Measurements from ENCODE around the gene UCK2. TPM values are rescaled to one million over a fixed set of nuclear protein-coding genes. Genes with fewer than 3 reads are reported as not detected.

Gene UCK2
- total RNA-seq, 2 donors from 2014 or later = 8.8 to 19.3 TPM

GRCh38 chr1:165836664-165837482 is 9.5 kb downstream of the UCK2 start:
- no peak for DNase-seq (ENCODE audit: low spot score)
- no peak overlapping the region for H3K27ac ChIP-seq
- H3K9me3 ChIP-seq = no peaks in the 10 kb centered on the region
- TF ChIP-seq, protein P1, sequence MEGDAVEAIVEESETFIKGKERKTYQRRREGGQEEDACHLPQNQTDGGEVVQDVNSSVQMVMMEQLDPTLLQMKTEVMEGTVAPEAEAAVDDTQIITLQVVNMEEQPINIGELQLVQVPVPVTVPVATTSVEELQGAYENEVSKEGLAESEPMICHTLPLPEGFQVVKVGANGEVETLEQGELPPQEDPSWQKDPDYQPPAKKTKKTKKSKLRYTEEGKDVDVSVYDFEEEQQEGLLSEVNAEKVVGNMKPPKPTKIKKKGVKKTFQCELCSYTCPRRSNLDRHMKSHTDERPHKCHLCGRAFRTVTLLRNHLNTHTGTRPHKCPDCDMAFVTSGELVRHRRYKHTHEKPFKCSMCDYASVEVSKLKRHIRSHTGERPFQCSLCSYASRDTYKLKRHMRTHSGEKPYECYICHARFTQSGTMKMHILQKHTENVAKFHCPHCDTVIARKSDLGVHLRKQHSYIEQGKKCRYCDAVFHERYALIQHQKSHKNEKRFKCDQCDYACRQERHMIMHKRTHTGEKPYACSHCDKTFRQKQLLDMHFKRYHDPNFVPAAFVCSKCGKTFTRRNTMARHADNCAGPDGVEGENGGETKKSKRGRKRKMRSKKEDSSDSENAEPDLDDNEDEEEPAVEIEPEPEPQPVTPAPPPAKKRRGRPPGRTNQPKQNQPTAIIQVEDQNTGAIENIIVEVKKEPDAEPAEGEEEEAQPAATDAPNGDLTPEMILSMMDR (IDR thresholded peaks at IDR 0.05) = no peak
- no peaks in the 10 kb centered on the region for H3K36me3 ChIP-seq
- peaks cover 0 to 14% of the 10 kb centered on the region in 2 donors for H3K4me1 ChIP-seq
- no peak overlapping the region for H3K4me3 ChIP-seq
- no peaks in the 10 kb centered on the region for H3K27me3 ChIP-seq

DNA sequence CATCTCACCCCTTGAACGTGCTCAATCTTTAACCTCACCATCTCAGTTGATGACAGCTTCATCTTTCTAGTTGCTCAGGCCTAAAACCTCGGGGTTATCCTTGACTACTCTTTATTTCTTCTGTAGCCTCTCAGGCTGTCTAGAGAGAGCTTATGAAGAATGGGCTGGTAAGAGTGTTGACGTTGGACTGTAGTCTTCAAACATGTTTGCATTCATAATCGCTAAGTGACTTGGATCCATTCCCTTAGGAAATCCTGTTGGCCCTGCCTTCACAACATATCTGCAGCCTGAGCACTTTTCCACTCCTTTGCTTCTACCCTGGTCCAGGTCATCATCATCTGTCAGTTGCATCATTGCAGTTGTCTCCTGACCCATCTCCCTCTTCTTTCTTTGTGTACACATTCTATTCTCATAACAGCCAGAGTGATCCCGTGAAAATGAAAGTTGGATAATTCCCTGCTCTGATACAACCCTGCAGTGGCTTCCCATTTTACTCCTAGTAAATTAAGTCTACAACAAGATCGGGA is 10.5 kb downstream of the UCK2 start:
- peaks cover 0 to 24% of the 10 kb centered on the region in 2 donors for H3K4me1 ChIP-seq
- H3K9me3 ChIP-seq = no peaks in the 10 kb centered on the region
- no peaks in the 10 kb centered on the region for H3K36me3 ChIP-seq
- no peaks in the 10 kb centered on the region for H3K27me3 ChIP-seq
- no peak for DNase-seq (ENCODE audit: low spot score)
- H3K27ac ChIP-seq = no peak overlapping the region
- TF ChIP-seq, protein P1 (IDR thresholded peaks at IDR 0.05) = no peak
- no peak overlapping the region for H3K4me3 ChIP-seq

DNA sequence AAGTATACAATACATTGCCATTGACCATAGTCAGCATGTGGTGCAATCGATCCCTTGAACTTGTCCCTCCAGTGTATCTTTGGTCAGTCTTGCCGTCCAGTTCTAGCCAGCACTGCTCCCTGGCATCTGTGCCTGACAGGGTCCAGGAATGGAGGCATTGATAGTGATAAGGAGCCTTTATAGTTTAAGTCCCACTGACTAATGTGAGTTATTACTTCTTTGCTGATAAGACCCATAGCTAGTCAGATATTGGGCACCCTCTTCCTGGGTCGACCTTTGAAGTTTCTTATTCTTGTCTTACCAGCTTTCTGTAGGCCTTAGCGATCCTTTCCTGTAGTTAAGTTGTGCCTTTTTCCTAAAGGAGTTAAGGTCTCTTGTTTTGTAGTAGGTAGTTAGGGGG is 13.0 kb downstream of the UCK2 start:
- Histone ChIP-seq H3K27ac (no peak overlapping the region), H3K9me3 (no peaks in the 10 kb centered on the region), H3K4me3 (no peak overlapping the region), H3K4me1 (peaks cover 0 to 30% of the 10 kb centered on the region in 2 donors), H3K27me3 (no peaks in the 10 kb centered on the region), H3K36me3 (no peaks in the 10 kb centered on the region)
- TF ChIP-seq, protein P1 (IDR thresholded peaks at IDR 0.05) = no peak
- DNase-seq (ENCODE audit: low spot score) = no peak

DNA sequence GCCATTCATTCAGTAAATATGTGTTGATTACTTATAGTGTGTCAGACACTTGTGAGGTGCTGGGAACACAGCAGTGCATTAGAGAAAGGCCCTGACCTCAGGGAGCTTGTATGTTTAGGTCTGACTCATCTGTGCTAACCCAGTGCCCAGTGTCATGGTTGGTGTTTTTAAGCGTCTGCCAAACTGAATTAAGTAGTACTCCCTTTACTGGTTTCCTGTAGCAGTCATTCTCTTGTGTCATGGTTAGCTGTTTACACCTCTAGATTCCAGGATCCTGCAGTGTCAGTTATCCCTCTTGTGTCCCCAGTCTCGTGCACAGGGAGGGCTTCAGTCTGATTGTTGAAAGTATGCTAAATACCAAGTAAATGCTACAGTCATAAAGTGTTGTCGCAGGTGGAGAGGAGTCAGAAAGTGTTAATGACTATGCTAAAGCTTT is 14.2 kb downstream of the UCK2 start:
- H3K27me3 ChIP-seq = no peaks in the 10 kb centered on the region
- H3K4me1 ChIP-seq = peaks cover 0 to 26% of the 10 kb centered on the region in 2 donors
- no peaks in the 10 kb centered on the region for H3K9me3 ChIP-seq
- H3K36me3 ChIP-seq = no peaks in the 10 kb centered on the region
- no peak overlapping the region for H3K27ac ChIP-seq
- TF ChIP-seq, protein P1 (IDR thresholded peaks at IDR 0.05) = no peak
- no peak for DNase-seq (ENCODE audit: low spot score)
- H3K4me3 ChIP-seq = no peak overlapping the region

DNA sequence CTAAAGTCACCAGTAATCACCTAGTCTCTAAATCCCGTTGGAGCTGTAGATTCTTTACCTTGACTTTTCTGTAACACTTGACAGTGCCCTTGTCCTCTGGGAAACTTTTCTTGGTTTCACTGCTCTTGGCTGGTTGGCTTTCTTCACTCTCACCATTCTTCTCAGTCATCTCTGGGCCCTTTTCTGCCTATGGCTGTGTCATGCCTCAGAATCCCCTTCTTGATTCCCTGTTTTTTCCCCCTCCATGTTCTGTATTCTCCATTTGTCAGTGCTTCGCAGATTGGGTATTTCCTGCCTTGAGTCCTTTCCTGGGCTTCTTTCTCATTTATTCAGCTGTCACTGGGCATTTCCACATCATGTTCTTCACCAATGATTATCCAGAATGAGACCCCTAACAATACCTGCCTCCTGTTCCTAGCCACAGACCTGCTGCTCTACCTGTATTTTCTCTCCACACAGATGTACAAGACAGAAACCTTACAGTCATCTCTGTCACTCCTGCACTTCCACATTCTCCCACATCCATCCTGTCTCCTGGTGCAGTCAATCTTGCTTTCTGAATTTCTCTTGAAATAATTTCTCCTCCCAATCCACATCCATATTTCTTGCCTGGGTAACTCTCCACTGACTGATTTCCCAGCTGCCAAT is 14.7 kb downstream of the UCK2 start:
- no peak overlapping the region for H3K4me3 ChIP-seq
- no peaks in the 10 kb centered on the region for H3K36me3 ChIP-seq
- no peaks in the 10 kb centered on the region for H3K9me3 ChIP-seq
- no peak for DNase-seq (ENCODE audit: low spot score)
- TF ChIP-seq, protein P1 (IDR thresholded peaks at IDR 0.05) = no peak
- H3K4me1 ChIP-seq = peaks cover 0 to 21% of the 10 kb centered on the region in 2 donors
- H3K27ac ChIP-seq = no peak overlapping the region
- no peaks in the 10 kb centered on the region for H3K27me3 ChIP-seq

Data from right atrium auricular region (tissue), 2 donors.